IMR-90 (cell line): ENCODE measurements around the gene HAUS3.

ENCODE experiments used
- CTCF ChIP-seq: conservative IDR thresholded peaks from 2 replicates; pipeline ENCODE4 v1.5.1; 2012; ENCODE audit warnings: mild to moderate bottlenecking, low read depth, low read length, improper control_type of control experiment
- FOS ChIP-seq: fragments of 150-350 bp; IDR thresholded peaks from 2 replicates; pipeline ENCODE4 v1.6.1; 2016; ENCODE audit warnings: low read depth, low read length
- MXI1 ChIP-seq: IDR thresholded peaks from 2 replicates; pipeline ENCODE4 v1.6.1; 2012; ENCODE audit warnings: low read depth, mild to moderate bottlenecking, low read length, moderate library complexity, borderline replicate concordance
- POLR2A ChIP-seq: IDR thresholded peaks from 2 replicates; pipeline ENCODE4 v1.6.1; 2012; ENCODE audit warnings: mild to moderate bottlenecking, low read depth, low read length
- RAD21 ChIP-seq: IDR thresholded peaks from 2 replicates; pipeline ENCODE4 v1.6.1; 2012; ENCODE audit warnings: low read length, improper control_type of control experiment
- SMC3 ChIP-seq: fragments of 150-350 bp; IDR thresholded peaks from 2 replicates; pipeline ENCODE4 v1.6.1; 2016; ENCODE audit warnings: low read depth, mild to moderate bottlenecking, antibody characterized with exemption, low read length, moderate library complexity

DNA sequence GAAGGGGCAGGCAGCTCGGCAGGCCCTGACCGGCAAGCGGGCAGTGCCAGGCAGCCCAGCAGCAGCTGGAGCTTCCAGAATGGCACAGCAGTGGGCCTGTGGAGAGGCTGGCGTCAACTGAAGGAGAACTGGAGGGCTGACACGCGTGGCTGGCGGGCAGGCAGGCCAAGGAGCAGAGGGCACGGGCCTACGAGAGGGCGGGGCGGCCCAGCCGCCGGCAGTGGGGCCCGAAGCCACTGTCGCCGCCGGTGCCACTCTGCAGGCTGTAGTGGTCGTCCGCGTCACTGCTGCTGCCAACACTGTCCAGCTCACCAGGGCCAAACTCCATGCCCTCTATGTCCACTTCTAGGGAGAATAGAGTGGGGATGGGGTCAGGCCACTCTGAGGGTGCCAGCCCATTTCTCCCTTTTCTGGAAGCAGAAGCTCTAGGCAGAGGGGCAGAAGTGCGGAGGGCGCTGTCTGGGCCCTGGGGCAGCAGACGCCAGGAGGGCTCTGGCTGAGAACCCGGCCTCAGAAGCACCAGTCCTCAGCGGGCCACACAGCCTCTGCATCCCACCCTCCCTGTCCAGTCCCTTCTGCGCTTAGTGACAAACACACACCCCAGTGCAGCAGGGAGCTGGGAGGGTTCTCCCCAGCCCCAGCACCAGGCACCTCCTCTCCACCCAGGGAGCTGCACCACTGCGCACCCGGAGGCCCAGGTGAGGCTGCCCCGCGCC is 8.6 kb upstream of the HAUS3 start:
- no peak for TF ChIP-seq CTCF
- no peak for TF ChIP-seq FOS
- no peak for TF ChIP-seq SMC3
- no peak for TF ChIP-seq MXI1
- no peak for TF ChIP-seq RAD21
- no peak for TF ChIP-seq POLR2A
